ENCODE results near the gene RNGTT.

RNGTT gene

DNA sequence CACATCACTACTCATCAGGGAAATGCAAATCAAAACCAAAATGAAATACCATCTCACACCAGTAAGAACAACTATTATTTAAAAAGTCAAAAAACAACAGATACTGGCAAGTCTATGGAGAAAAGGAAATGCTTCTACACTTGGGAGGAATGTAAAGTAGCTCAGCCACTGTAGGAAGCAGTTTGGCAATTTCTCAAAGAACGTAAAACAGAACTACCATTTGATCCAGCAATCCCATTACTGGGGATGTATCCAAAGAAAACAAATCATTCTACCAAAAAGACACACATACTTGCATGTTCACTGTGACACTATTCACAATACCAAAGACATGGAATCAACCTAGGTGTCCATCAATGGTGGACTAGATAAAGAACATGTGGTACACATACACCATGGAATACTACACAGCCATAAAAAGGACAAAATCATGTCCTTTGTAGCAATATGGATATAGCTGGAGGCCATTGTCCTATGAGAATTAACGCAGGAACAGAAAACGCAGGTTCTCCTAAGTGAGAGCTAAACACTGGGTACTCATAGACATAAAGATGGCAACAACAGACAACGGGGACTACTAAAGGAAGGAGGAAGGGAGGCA, 260.4 kb downstream of the RNGTT start:
- H3K4me1 Mint-ChIP-seq: no peaks in the 10 kb centered on the region
- no peak overlapping the region for H3K4me3 Mint-ChIP-seq
- H3K27me3 Mint-ChIP-seq (ENCODE audit: low read depth): no peaks in the 10 kb centered on the region
- H3K9me3 Mint-ChIP-seq: peaks cover 2% of the 10 kb centered on the region
- TF ChIP-seq, protein P1, sequence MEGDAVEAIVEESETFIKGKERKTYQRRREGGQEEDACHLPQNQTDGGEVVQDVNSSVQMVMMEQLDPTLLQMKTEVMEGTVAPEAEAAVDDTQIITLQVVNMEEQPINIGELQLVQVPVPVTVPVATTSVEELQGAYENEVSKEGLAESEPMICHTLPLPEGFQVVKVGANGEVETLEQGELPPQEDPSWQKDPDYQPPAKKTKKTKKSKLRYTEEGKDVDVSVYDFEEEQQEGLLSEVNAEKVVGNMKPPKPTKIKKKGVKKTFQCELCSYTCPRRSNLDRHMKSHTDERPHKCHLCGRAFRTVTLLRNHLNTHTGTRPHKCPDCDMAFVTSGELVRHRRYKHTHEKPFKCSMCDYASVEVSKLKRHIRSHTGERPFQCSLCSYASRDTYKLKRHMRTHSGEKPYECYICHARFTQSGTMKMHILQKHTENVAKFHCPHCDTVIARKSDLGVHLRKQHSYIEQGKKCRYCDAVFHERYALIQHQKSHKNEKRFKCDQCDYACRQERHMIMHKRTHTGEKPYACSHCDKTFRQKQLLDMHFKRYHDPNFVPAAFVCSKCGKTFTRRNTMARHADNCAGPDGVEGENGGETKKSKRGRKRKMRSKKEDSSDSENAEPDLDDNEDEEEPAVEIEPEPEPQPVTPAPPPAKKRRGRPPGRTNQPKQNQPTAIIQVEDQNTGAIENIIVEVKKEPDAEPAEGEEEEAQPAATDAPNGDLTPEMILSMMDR (IDR thresholded peaks at IDR 0.05; ENCODE audit: unreplicated experiment in 3 of 3): no peak
- peaks cover 9% of the 10 kb centered on the region for H3K36me3 Mint-ChIP-seq (ENCODE audit: low read depth)
- no peak overlapping the region for H3K27ac Mint-ChIP-seq

DNA sequence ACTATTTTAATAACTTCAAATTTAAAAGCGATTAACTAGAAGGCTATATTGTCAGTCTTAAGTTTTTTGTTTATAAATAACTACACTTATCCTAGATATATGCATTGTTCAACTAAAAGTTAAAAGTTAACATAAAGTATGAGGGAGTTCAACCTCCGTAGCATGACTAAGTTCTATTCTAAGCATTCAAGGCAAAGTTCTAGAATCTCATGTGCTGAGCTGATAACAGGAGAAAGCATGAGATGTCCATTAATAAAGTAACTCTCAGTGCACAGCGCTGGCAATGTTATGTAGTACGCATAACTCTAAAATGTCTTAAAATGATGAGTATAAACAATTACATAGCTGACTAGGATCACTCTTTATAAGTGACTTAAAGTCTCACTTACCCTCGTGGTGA, 264.8 kb downstream of the RNGTT start:
- Mint-ChIP-seq H3K4me3 (no peak overlapping the region), H3K4me1 (no peaks in the 10 kb centered on the region), H3K27ac (peak overlapping the region in 1 of 3 experiments; percentile 49), H3K36me3 (ENCODE audit: low read depth) (peaks cover 24% of the 10 kb centered on the region), H3K27me3 (ENCODE audit: low read depth) (no peaks in the 10 kb centered on the region), H3K9me3 (peaks cover 12% of the 10 kb centered on the region)
- TF ChIP-seq, protein P1 (IDR thresholded peaks at IDR 0.05; ENCODE audit: unreplicated experiment in 3 of 3): no peak

DNA sequence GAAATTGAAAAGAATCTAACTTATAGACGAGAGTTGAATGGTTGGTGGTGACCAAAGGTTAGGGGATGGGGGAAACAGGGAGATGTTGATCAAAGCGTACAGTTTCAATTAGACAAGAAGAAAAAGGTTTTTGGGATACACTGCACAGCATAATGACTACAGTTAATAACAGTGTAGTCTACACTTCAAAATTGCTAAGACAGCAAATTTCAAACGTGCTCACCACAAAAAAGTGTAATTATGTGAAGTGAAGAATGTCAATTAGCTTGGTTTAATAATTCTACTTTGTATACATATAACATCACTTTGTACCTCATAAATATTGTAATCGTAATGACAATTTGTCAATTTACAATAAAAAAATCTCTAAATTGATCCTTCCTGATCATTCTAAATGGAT, 267.5 kb downstream of the RNGTT start:
- Mint-ChIP-seq H3K36me3 (ENCODE audit: low read depth) (peaks cover 25% of the 10 kb centered on the region), H3K4me3 (no peak overlapping the region), H3K4me1 (no peaks in the 10 kb centered on the region), H3K27me3 (ENCODE audit: low read depth) (no peaks in the 10 kb centered on the region), H3K27ac (no peak overlapping the region), H3K9me3 (peaks cover 19% of the 10 kb centered on the region)
- TF ChIP-seq, protein P1 (IDR thresholded peaks at IDR 0.05; ENCODE audit: unreplicated experiment in 3 of 3): no peak

DNA sequence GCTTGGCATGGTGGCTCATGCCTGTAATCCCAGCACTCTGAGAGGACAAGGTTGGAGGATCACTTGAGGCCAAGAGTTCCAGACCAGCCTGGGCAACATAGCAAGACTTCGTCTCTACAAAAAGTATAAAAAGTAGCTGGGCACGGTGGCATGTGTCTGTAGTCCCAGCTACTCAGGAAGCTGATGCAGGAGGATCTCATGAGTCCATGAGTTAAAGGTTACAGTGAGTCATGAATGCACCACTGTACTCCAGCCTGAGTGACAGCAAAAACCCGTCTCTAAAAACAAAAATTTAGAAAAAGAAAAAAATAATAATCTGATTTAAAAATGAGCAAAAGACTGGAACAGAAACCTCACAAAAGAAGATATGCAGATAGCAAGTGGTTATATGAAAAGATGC, 279.7 kb downstream of the RNGTT start:
- Mint-ChIP-seq H3K27ac (no peak overlapping the region), H3K4me3 (no peak overlapping the region), H3K27me3 (ENCODE audit: low read depth) (no peaks in the 10 kb centered on the region), H3K4me1 (no peaks in the 10 kb centered on the region), H3K36me3 (ENCODE audit: low read depth) (peaks cover 3% of the 10 kb centered on the region), H3K9me3 (no peaks in the 10 kb centered on the region)
- TF ChIP-seq, protein P1 (IDR thresholded peaks at IDR 0.05; ENCODE audit: unreplicated experiment in 3 of 3): no peak

DNA sequence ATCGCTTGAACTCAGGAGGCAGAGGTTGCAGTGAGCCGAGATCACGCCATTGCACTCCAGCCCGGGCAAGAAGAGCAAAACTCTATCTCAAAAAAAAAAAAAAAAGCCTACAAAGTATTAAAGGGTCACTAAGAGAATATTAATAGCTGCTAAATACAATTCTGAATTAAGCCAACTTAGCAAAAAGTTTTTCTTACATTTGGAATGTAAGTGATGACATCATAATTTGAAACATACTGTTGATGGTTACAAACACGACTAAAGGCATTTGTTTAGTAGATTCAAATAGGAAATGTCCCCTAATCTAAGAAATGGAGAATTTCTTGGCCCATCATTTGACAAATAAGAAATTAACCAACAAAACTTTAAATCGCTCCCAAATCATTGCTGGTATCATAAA, 282.8 kb downstream of the RNGTT start:
- H3K27me3 Mint-ChIP-seq (ENCODE audit: low read depth): no peaks in the 10 kb centered on the region
- H3K9me3 Mint-ChIP-seq: no peaks in the 10 kb centered on the region
- no peak overlapping the region for H3K27ac Mint-ChIP-seq
- TF ChIP-seq, protein P1 (IDR thresholded peaks at IDR 0.05; ENCODE audit: unreplicated experiment in 3 of 3): no peak
- no peaks in the 10 kb centered on the region for H3K4me1 Mint-ChIP-seq
- H3K4me3 Mint-ChIP-seq: no peak overlapping the region
- H3K36me3 Mint-ChIP-seq (ENCODE audit: low read depth): peaks cover 8% of the 10 kb centered on the region

DNA sequence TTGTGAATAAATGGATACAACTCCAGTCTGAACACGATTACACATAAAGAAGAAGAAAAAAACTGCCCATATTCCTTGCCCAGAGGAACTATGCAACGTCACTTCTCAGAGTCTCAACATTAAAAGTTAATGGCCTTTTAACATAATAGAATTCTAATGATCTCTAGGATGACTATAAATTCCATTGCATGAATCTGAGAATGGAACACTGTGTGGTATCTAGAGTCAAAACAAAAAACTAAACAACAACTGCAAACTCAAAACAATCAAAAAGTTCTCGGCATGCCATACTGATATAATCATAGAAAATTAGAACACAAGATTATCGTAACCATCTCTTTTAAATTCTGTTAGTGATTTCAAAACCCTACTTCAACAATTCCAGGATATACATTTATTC, 283.6 kb downstream of the RNGTT start:
- no peak overlapping the region for H3K27ac Mint-ChIP-seq
- TF ChIP-seq, protein P1 (IDR thresholded peaks at IDR 0.05; ENCODE audit: unreplicated experiment in 3 of 3): no peak
- H3K9me3 Mint-ChIP-seq: no peaks in the 10 kb centered on the region
- H3K36me3 Mint-ChIP-seq (ENCODE audit: low read depth): peaks cover 8% of the 10 kb centered on the region
- no peak overlapping the region for H3K4me3 Mint-ChIP-seq
- no peaks in the 10 kb centered on the region for H3K27me3 Mint-ChIP-seq (ENCODE audit: low read depth)
- H3K4me1 Mint-ChIP-seq: no peaks in the 10 kb centered on the region

All from nephron (organoid).